ENCODE data around the gene ADCY7.

GRCh38 chr16:50255538-50255937, 10.8 kb upstream of the ADCY7 start:
- TF ChIP-seq CTCF (IDR thresholded peaks at IDR 0.05) (no peak), EP300 (IDR thresholded peaks at IDR 0.05; ENCODE audit: low read depth) (no peak), POLR2AphosphoS5 (IDR thresholded peaks at IDR 0.05) (no peak), POLR2A (IDR thresholded peaks at IDR 0.05) (no peak)
